OCI-LY3 (cell line): ENCODE measurements around the gene BRCA2.

Experiments
- H2AFZ ChIP-seq: fragments of 200-600, 300-600 bp; shearing (Covaris generic); 2 replicates; pipeline ENCODE4 v1.6.0; 2014; ENCODE audit warnings: antibody characterized with exemption, low read depth, low read length
- H3K27ac ChIP-seq: fragments of 200-600, 300-600 bp; sonication (generic); 2 replicates; pipeline ENCODE4 v1.5.1; 2014; ENCODE audit warnings: mild to moderate bottlenecking, low read length, moderate library complexity, mixed read lengths
- H3K27me3 ChIP-seq: fragments of 200-600, 300-600 bp; sonication (generic); 2 replicates; pipeline ENCODE4 v1.6.1; 2014; ENCODE audit warnings: low read depth, low read length, mixed read lengths
- H3K36me3 ChIP-seq: fragments of 200-600, 300-600 bp; sonication (generic); replicated peaks from 2 replicates; pipeline ENCODE3; 2014; ENCODE audit warnings: low read depth, low read length, mixed read lengths
- H3K4me1 ChIP-seq: fragments of 300-600, 200-600 bp; sonication (generic); 2 replicates; pipeline ENCODE4 v1.6.1; 2014; ENCODE audit warnings: low read length, mixed read lengths
- H3K4me2 ChIP-seq: fragments of 200-600, 300-600 bp; sonication (generic); 2 replicates; pipeline ENCODE4 v1.6.1; 2014; ENCODE audit warnings: low read length, mixed read lengths
- H3K4me3 ChIP-seq: fragments of 300-600, 200-600 bp; sonication (generic); 2 replicates; pipeline ENCODE4 v1.5.1; 2014; ENCODE audit warnings: antibody characterized with exemption, mild to moderate bottlenecking, low read length, moderate library complexity
- H3K79me2 ChIP-seq: fragments of 300-600, 200-600 bp; shearing (Covaris generic); 2 replicates; pipeline ENCODE4 v1.6.1; 2014; ENCODE audit warnings: mild to moderate bottlenecking, low read length, mixed read lengths
- H3K9ac ChIP-seq: fragments of 300-600, 200-600 bp; shearing (Covaris generic); 2 replicates; pipeline ENCODE4 v1.6.0; 2014; ENCODE audit warnings: mild to moderate bottlenecking, low read length, moderate library complexity
- H3K9me3 ChIP-seq: fragments of 200-600, 300-600 bp; shearing (Covaris generic); 2 replicates; pipeline ENCODE4 v1.6.1; 2014; ENCODE audit warnings: low read length, mixed read lengths; ENCODE audit not compliant: insufficient read depth
- H4K20me1 ChIP-seq: fragments of 200-600, 300-600 bp; sonication (generic); 2 replicates; pipeline ENCODE4 v1.6.1; 2016; ENCODE audit warnings: low read length, mixed read lengths; ENCODE audit not compliant: insufficient read depth
- CTCF ChIP-seq: fragments of 200-600, 300-600 bp; sonication (generic); IDR thresholded peaks from 2 replicates; pipeline ENCODE4 v1.5.1; 2014; ENCODE audit warnings: antibody characterized with exemption, low read length, low read depth
- EZH2phosphoT487 ChIP-seq: fragments of 200-600 bp; shearing (Covaris generic); IDR thresholded peaks from 2 replicates; pipeline ENCODE4 v1.6.1; 2018; ENCODE audit warnings: antibody characterized with exemption, mixed run types, low read depth

BRCA2 gene

GRCh38 chr13:32300406-32300805 is 14.9 kb upstream of the BRCA2 start:
- Histone ChIP-seq H3K4me1 (no peaks in the 10 kb centered on the region), H3K4me3 (no peak overlapping the region), H3K9me3 (no peaks in the 10 kb centered on the region), H3K4me2 (no peak overlapping the region), H3K79me2 (no peaks in the 10 kb centered on the region), H3K27me3 (peaks cover 54% of the 10 kb centered on the region), H3K27ac (no peak overlapping the region), H2AFZ (no peak overlapping the region), H3K9ac (no peak overlapping the region), H4K20me1 (no peaks in the 10 kb centered on the region), H3K36me3 (no peaks in the 10 kb centered on the region)
- TF ChIP-seq CTCF (no peak), EZH2phosphoT487 (no peak)

DNA sequence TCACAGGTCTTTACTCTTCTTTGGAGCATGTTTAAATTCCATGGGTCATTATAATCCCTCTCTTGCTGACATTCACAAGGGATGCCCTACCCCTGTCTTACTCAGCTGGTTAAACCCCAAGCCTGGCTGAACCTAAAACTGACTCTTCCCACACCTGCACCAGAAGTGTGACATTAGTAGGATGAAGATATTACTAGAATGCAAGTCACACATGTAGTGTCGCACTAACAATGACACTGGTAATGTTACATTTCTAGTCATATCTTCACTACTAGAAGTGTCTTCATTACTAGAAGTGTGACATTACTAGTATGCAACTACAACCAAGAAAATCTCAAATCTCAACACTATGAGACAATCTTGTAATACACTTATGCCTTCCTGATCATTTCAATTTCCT is 14.4 kb upstream of the BRCA2 start:
- Histone ChIP-seq H3K79me2 (no peaks in the 10 kb centered on the region), H3K27me3 (peaks cover 54% of the 10 kb centered on the region), H4K20me1 (no peaks in the 10 kb centered on the region), H3K36me3 (no peaks in the 10 kb centered on the region), H3K27ac (no peak overlapping the region), H3K4me3 (no peak overlapping the region), H3K4me2 (no peak overlapping the region), H3K9ac (no peak overlapping the region), H2AFZ (no peak overlapping the region), H3K9me3 (no peaks in the 10 kb centered on the region), H3K4me1 (no peaks in the 10 kb centered on the region)
- no peak for TF ChIP-seq EZH2phosphoT487
- TF ChIP-seq CTCF = no peak

- Histone ChIP-seq H3K27ac (no peak overlapping the region), H3K79me2 (no peaks in the 10 kb centered on the region), H3K27me3 (peaks cover 42% of the 10 kb centered on the region), H3K4me2 (no peak overlapping the region), H3K36me3 (no peaks in the 10 kb centered on the region), H2AFZ (no peak overlapping the region), H4K20me1 (no peaks in the 10 kb centered on the region), H3K4me3 (no peak overlapping the region), H3K9me3 (no peaks in the 10 kb centered on the region), H3K9ac (no peak overlapping the region), H3K4me1 (no peaks in the 10 kb centered on the region)
- no peak for TF ChIP-seq EZH2phosphoT487
- no peak for TF ChIP-seq CTCF
Observed at GRCh38 chr13:32302461-32302860, 12.8 kb upstream of the BRCA2 start.

GRCh38 chr13:32305646-32306045 is 9.7 kb upstream of the BRCA2 start:
- Histone ChIP-seq H3K27me3 (peaks cover 13% of the 10 kb centered on the region), H3K27ac (no peak overlapping the region), H3K4me2 (no peak overlapping the region), H3K9me3 (no peaks in the 10 kb centered on the region), H4K20me1 (no peaks in the 10 kb centered on the region), H3K4me3 (no peak overlapping the region), H3K4me1 (peaks cover 12% of the 10 kb centered on the region), H3K36me3 (no peaks in the 10 kb centered on the region), H2AFZ (no peak overlapping the region), H3K79me2 (no peaks in the 10 kb centered on the region), H3K9ac (no peak overlapping the region)
- no peak for TF ChIP-seq CTCF
- TF ChIP-seq EZH2phosphoT487 = no peak
